RCC 7860 (cell line): ENCODE measurements around the gene SLC6A1.

Experiments
- DNase-seq: peaks from one replicate; pipeline ENCODE4 v3.0.0-alpha.2; 2015; ENCODE audit warnings: low spot score
- FAIRE-seq: peaks from 2 replicates; lab custom pipeline; 2012; peaks lifted over from hg19 to GRCh38; lab: Jason Lieb, UNC

SLC6A1 gene

GRCh38 chr3:11015369-11015768 is 22.8 kb downstream of the SLC6A1 start:
- DNase-seq (no peak), FAIRE-seq (no peak)

DNA sequence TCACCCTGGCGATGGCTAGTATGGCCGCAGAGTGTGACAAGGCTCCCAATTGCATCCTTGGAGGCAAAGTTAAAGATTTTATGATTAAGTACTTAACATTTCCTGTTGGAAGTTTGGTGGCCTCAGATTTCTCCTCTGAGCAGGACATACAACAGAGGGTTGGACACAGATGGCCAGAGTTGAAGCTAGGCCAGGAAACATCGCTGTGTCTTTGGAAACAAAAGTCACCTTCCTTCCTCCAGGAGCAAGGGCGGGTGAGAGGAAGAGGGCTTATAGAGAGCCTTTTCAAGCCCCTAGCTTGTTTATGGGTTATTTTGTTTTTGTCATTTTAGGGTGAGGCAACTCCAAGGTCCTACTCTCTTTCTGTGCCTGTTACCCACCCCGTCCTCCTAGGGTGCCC is 24.2 kb downstream of the SLC6A1 start:
- no peak for DNase-seq

DNA sequence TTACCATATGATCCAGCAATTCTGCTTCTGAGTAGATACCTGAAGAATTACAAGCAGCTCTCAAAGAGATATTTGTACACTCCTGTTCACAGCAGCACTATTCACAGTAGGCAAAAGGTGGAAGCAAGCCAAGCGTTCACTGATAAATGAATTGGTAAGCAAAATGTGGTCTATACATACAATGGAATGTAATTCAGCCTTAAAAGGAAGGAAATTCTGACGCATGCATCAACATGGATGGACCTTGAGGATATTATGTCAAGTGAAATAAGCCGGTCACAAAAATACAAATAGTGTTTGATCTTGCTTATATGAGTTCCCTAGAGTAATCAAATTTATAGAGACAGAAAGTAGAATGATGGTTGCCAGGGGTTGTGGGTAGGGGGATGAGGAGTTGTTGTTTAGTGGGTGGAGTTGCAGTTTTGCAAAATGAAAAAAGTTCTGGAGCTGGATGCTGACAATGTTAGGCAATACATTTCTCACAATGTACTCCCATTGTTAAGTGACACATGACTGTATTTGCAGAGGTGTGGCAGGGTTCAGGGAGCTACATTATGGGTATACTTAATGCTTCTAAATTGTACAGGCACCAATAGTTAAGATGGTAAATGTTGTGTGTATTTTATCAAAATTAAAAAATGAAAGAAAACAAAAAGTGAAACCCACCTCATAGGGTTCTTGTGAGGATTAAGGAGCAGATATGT is 26.7 kb downstream of the SLC6A1 start:
- FAIRE-seq (no peak), DNase-seq (no peak)

More for the DNA sequence above, 24.2 kb downstream of the SLC6A1 start:
- no peak for FAIRE-seq

DNA sequence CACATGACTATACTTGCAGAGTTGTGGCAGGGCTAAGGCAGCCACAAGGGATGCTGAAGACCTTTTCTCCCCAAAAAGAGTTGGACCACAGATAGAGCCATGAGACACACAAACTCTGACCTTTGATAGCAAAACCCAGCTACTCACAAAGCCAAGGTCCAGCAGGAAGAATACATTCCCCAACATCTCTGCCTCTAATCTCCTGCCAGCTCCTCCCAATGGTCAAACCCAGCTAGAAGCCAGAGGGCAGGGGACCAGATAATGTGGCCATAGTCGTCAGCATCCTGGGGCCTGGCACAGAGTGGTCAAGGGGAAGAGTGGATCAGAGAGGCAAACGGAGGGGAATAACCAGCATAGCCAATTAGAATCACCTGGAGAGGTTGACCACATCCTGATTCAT is 28.2 kb downstream of the SLC6A1 start:
- FAIRE-seq: no peak
- no peak for DNase-seq

DNA sequence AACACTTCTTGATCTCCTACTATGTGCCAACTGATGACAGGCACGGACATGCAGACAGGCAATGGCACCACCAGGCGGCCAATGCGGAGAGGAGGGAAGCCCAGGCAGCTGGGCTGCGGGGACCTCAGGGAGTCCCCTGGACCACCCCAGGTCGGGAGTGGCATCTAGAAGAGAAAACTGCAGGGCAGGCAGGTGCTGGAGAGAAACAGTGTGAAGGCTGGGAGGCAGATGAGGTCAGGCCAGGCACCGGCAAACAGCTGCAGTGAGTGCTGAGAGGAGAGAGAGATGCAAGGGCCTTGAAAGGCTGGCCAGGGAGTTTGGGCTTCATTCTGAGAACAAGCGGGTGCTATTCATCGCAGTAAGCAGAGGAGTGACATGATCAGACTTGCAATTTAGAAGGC is 29.1 kb downstream of the SLC6A1 start:
- DNase-seq (no peak), FAIRE-seq (no peak)

DNA sequence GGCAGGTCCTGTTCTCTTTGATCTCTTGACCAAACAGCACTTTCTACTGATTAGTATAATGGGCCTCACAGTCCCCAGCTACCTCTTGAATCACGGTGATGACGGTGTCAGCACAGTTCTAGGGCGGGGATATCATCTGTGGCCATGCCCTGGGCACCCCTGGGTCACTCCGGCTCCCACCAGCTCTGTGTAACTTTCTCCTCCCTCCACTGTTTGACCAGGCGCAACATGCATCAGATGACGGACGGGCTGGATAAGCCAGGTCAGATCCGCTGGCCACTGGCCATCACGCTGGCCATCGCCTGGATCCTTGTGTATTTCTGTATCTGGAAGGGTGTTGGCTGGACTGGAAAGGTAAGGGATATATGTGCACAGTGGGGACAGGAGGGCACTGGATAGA is 29.6 kb downstream of the SLC6A1 start:
- no peak for FAIRE-seq
- DNase-seq: no peak

GRCh38 chr3:11024181-11024580 is 31.6 kb downstream of the SLC6A1 start:
- FAIRE-seq (no peak), DNase-seq (no peak)

GRCh38 chr3:11029948-11030347 is 37.4 kb downstream of the SLC6A1 start:
- no peak for DNase-seq
- FAIRE-seq: no peak

DNA sequence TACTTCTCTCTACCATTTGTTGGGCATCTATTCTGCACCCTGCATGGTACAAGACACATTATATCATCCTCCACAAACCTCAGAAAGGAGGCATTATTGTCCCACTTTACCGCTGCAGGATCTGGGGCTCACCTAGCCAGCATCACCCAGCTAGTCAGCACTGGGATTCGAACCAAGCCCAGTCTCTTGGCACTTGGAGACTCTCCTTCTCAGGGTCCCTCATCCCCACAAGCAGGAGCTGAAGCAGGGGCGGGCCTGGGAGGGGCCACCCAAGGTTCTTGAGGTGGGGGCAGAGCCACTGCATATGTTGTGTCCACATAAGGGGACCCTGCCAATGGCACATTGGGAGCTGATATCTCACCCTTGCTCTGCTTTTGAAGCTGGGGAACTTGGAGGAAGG is 41.3 kb downstream of the SLC6A1 start:
- DNase-seq: no peak
- no peak for FAIRE-seq

DNA sequence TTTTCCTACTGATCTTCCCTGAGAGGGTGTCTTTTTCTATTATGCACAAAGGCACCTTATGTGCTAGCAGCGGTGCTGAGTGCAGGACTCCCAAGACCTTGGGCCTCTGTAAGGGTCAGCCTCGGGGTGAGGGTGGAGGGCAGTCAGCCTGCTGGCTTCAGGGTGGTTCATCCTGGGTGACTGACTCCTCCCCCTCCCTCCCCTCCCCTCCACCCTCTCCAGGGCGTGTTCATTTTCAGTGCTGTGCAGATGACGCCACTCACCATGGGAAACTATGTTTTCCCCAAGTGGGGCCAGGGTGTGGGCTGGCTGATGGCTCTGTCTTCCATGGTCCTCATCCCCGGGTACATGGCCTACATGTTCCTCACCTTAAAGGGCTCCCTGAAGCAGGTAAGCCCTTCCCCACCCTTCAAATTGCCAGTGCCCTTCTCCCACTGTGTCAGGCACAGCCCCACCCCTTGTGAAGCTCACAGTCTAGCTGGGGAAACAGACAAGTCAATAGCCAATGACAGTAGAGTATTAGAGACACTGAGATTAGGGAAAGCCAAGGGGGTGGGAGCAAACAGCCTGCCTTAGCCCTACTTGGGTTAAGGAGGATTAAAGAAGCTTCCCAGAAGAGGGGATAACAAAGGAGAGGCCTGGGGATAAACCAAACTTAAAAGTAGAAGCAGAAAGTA is 41.9 kb downstream of the SLC6A1 start:
- no peak for DNase-seq
- no peak for FAIRE-seq

- no peak for FAIRE-seq
Measured at GRCh38 chr3:11035757-11036505, 43.4 kb downstream of the SLC6A1 start.

GRCh38 chr3:11037241-11037873 is 44.8 kb downstream of the SLC6A1 start:
- DNase-seq (no peak), FAIRE-seq (no peak)

More at GRCh38 chr3:11035757-11036505, 43.4 kb downstream of the SLC6A1 start:
- DNase-seq: no peak

DNA sequence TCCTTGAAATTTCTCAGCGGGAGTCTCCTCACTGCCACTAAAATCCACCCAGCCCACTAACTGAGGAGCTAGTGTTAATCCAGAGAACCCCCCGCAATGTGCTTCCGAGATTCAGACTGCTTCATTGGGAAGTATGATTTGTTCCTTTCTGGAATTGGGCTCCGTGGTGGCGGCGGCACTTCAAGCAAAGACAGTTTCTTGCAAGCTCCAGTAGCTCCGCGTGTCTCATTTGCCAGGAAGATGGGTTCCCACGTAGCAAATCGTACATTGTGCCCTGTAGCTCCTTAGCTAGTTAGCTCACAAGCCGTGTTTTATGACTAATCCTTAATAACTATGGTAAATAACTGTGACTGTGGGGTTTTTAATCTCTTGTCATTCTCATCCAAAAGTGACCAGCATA is 45.4 kb downstream of the SLC6A1 start:
- FAIRE-seq (no peak), DNase-seq (no peak)

DNA sequence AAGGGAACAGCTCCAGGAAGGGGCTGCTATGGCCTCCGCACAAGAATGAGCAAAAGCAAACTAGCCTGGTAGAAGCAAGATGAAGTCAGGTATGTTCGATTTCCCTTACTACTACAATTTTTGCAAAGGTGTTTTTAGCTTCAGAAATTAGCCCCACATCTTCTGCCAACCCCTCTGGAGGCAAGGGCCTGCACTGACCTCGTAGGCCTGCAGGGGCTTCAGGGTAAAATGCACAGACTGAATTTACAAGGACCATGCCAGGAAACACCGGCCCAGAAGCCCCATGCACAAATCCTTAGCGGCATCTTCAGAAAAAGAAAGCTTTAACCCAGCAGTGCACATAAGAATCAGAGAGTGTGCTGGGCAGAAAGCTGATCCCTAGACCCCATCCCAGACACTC is 53.0 kb downstream of the SLC6A1 start:
- no peak for DNase-seq
- FAIRE-seq: no peak

- FAIRE-seq (no peak), DNase-seq (no peak)
Measured at GRCh38 chr3:11047500-11047899, 55.0 kb downstream of the SLC6A1 start.

DNA sequence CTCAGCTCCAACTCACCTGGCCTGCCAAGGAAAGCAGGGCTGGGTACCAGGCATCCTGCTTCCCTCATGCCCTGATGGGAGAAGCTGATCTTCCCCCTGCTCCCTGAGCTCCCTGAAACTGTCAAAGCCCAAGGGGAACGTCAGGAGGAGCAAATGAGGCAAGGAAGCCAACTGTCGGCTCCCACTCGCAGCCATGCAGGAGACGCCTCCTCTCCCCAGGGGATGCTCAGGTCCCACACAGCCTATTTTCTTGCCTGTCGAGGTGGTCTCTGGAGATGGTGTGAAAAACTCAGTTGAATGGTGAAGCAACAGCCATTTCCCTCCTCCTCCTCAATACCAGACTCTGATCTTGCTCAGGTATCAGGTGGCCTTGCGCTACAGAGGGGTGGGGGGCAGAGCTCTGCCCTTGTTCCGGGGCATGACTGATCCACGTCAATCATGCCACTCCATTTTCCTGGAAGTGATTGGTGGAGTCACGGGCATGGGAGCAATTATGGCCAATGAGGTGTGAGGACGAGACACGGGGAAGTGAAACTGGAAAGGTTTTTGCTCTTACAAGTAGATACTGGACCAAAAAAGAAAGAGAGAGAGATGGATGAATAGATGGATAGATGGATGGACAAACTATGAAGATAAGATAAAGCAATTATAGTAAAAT is 58.2 kb downstream of the SLC6A1 start:
- FAIRE-seq (no peak), DNase-seq (no peak)

DNA sequence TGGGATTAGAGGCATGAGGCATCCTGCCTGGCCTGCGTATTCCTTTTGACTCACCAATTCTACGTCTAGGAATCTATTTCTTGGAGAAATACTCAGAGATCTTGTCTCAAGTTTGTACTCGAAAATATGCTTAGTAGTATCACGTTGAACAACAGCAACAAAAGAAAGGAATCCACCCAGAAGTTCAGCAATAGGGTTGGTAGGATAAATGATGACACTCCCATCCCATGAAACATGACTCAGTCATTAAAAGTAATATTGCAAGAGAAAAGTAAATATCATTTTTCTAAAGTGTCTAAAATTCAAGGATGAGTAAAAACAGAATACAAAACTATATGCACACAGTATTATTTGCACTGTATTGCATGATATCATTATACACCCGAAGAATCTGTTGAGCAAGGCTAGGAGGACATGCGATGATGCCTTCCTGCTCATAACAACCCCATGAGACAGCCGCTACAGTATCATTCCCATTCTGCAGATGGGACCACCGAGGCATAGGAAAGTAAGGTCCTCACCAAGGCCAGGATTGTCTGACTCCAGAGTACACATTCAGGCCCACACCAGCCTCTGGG is 61.5 kb downstream of the SLC6A1 start:
- DNase-seq (no peak), FAIRE-seq (no peak)

- no peak for FAIRE-seq
- DNase-seq: no peak
Measured at GRCh38 chr3:11054739-11055438, 62.3 kb downstream of the SLC6A1 start.

GRCh38 chr3:11055496-11055895 is 62.9 kb downstream of the SLC6A1 start:
- no peak for FAIRE-seq
- DNase-seq: no peak

GRCh38 chr3:11056531-11057050 is 64.0 kb downstream of the SLC6A1 start:
- FAIRE-seq: no peak
- DNase-seq: no peak
